ENCODE results near the gene HSP90AA1. TPM values are rescaled to one million over a fixed set of nuclear protein-coding genes. Genes with fewer than 3 reads are reported as not detected.

The HSP90AA1 gene
- total RNA-seq, 2 experiments from 2014 or later: 1,101 to 1,115 TPM

DNA sequence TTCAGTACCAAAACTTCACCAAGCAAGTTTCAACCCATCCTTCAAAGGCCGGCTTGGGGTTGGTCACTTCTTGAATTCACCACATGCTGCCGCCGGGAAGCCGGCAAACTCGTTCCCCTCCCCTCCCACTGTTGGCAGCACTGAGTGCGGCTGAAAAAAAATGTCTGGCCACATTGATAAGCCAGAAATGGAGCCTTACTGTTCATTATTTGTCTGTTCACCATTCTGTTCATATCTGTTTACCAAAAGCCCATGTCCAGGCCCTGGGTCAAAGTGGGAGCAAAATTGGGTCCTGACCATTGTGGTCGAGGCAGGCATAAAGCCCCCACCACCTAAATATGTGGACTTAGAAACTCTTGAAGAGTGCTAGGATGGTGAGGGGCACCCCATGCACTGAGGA is 7.3 kb upstream of the HSP90AA1 start:
- TF ChIP-seq, protein P1, sequence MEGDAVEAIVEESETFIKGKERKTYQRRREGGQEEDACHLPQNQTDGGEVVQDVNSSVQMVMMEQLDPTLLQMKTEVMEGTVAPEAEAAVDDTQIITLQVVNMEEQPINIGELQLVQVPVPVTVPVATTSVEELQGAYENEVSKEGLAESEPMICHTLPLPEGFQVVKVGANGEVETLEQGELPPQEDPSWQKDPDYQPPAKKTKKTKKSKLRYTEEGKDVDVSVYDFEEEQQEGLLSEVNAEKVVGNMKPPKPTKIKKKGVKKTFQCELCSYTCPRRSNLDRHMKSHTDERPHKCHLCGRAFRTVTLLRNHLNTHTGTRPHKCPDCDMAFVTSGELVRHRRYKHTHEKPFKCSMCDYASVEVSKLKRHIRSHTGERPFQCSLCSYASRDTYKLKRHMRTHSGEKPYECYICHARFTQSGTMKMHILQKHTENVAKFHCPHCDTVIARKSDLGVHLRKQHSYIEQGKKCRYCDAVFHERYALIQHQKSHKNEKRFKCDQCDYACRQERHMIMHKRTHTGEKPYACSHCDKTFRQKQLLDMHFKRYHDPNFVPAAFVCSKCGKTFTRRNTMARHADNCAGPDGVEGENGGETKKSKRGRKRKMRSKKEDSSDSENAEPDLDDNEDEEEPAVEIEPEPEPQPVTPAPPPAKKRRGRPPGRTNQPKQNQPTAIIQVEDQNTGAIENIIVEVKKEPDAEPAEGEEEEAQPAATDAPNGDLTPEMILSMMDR (IDR thresholded peaks at IDR 0.05): no peak
- POLR2A ChIA-PET: interaction anchor here (3.4 kb wide), 1 partner anchor 9 kb away, joined by 14 read pairs; no protein-coding TSS in a partner anchor
- CTCF ChIA-PET: interaction anchor here (0.9 kb wide), 1 partner anchor 133 kb away, joined by 3 read pairs; no protein-coding TSS in a partner anchor
- ATAC-seq (no peak), DNase-seq (no peak)
- Mint-ChIP-seq H3K27ac (no peak overlapping the region), H3K36me3 (ENCODE audit: low read depth) (no peaks in the 10 kb centered on the region), H3K27me3 (no peaks in the 10 kb centered on the region), H3K4me3 (no peak overlapping the region), H3K9me3 (no peaks in the 10 kb centered on the region), H3K4me1 (ENCODE audit: low read depth) (peaks cover 33% of the 10 kb centered on the region)
- intact Hi-C loops (cut with micrococcal nuclease): no loop called here

DNA sequence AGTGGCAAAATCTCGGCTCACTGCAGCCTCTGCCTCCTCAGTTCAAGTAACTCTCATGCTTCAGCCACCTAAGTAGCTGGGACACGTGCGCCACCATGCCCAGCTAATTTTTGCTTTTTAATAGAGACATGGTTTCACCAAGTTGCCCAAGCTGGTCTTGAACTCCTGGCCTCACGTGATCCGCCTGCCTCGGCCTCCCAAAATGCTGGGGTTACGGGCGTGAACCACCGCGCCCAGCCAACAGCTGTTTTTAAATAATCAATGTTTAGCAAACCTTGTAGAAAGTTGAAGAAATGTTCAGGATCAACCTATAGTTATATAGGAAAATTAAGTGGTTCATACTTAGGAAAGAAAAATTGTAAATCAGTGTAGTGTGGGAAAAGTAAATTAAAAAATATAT is 6.0 kb upstream of the HSP90AA1 start:
- DNase-seq: no peak
- Mint-ChIP-seq H3K27me3 (no peaks in the 10 kb centered on the region), H3K4me1 (ENCODE audit: low read depth) (peaks cover 40% of the 10 kb centered on the region), H3K27ac (no peak overlapping the region), H3K4me3 (no peak overlapping the region), H3K36me3 (ENCODE audit: low read depth) (peaks cover 3% of the 10 kb centered on the region), H3K9me3 (no peaks in the 10 kb centered on the region)
- ATAC-seq: no peak
- intact Hi-C loops (cut with micrococcal nuclease): no loop called here
- TF ChIP-seq, protein P1 (IDR thresholded peaks at IDR 0.05): no peak
- ChIA-PET POLR2A (no interaction called here), CTCF (no interaction called here)

DNA sequence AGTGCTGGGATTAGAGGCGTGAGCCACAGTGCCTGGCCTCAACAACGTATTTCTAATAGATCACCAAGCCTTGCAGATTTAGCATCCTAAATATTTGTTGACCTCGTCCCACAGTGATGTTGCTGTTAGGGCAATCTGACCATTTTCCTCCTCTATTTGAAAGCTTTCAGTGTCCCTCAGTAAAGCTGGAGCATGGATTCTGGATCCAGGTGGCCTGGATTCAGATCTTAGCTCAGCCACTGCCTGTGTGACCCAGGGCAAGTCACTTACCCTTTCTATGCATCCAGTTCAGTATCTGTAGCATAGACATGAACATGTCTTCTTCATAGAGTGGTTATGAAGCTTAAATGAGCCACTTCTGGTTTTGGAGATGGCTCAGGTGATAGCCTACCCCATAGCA is 3.9 kb upstream of the HSP90AA1 start:
- POLR2A ChIA-PET: interaction anchor here (1.2 kb wide), 1 partner anchor 14 kb away, joined by 3 read pairs; no protein-coding TSS in a partner anchor
- no peak overlapping the region for H3K27ac Mint-ChIP-seq

DNA sequence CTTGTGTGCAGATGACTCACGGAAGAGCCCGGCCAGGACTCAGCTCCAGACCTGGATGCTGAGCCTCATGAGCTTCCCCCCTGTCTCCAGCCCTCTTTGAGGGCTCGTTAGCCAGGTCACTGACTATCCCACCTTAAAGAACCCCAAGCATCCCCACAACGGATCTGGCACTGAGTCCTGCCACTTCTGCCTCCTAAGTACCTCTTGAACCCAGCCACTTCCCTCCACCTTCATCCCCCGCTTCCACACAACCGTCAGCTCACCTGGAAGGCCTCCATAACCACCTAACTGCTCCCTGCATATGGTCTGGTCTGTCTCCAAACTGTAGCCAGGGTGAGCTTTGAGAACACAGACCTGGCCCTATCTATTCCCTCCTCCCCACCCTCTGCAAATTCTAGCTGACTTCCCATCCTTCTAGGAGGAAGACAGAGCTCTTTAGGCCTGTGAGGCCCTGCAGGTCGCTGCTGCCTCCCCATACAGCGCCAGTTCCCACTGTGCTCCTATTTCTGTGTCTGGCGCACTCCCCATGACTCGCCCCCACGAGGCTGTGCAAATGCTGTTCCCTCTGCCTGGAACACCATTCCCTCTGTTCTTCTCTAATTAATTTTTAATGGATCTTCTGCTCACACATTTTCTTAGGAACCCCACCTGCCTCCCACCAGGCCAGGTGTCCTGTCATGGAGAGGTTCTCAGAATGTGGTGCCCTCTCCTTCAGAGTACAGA is 2.9 kb upstream of the HSP90AA1 start:
- peaks cover 19% of the 10 kb centered on the region for H3K36me3 Mint-ChIP-seq (ENCODE audit: low read depth)
- no peaks in the 10 kb centered on the region for H3K9me3 Mint-ChIP-seq
- H3K4me3 Mint-ChIP-seq: peak overlapping the region; percentile 92
- CTCF ChIA-PET: interaction anchor here (1.2 kb wide), 1 partner anchor 11 kb away, joined by 4 read pairs; no protein-coding TSS in a partner anchor
- no peaks in the 10 kb centered on the region for H3K27me3 Mint-ChIP-seq
- ATAC-seq: no peak
- TF ChIP-seq, protein P1 (IDR thresholded peaks at IDR 0.05): no peak
- intact Hi-C loops (cut with micrococcal nuclease): loop anchor here (10.0 kb wide), 1 partner anchor 65 kb away; no protein-coding TSS in a partner anchor
- H3K4me1 Mint-ChIP-seq (ENCODE audit: low read depth): peaks cover 23% of the 10 kb centered on the region
- POLR2A ChIA-PET: interaction anchor here (1.2 to 1.3 kb wide), 2 partner anchors 17 to 124 kb away, joined by 3 to 4 read pairs; no protein-coding TSS in a partner anchor
- peak overlapping the region; percentile 98 for H3K27ac Mint-ChIP-seq
- DNase-seq: no peak

More for the DNA sequence above, 3.9 kb upstream of the HSP90AA1 start:
- Mint-ChIP-seq H3K9me3 (no peaks in the 10 kb centered on the region), H3K4me1 (ENCODE audit: low read depth) (peaks cover 30% of the 10 kb centered on the region), H3K4me3 (no peak overlapping the region), H3K27me3 (no peaks in the 10 kb centered on the region), H3K36me3 (ENCODE audit: low read depth) (peaks cover 10% of the 10 kb centered on the region)
- intact Hi-C loops (cut with micrococcal nuclease): no loop called here
- DNase-seq: no peak
- no peak for ATAC-seq
- CTCF ChIA-PET: interaction anchor here (1.6 kb wide), 1 partner anchor 129 kb away, joined by 3 read pairs; no protein-coding TSS in a partner anchor
- TF ChIP-seq, protein P1 (IDR thresholded peaks at IDR 0.05): no peak

Measured in activated CD8-positive, alpha-beta T cell treated with anti-CD3 and anti-CD28 coated beads for 36 hours (primary cell).